Liver (tissue), 9 donors: Measurements from ENCODE around the gene PRTFDC1. TPM values are rescaled to one million over a fixed set of nuclear protein-coding genes. Genes with fewer than 3 reads are reported as not detected.
A peak's percentile ranks its signal among the peaks of the same experiment; 100 is the strongest.
"Not testable (repeated sequence)": the region's sequence is repeated elsewhere in the genome, so short reads cannot be mapped to it uniquely, and the experiment has no call there.

ENCODE experiments used
- DNase-seq: peaks from one replicate; pipeline ENCODE4 v3.0.0-alpha.2; 2017; ENCODE audit warnings: low spot score
- H3K27ac ChIP-seq, 2 donors: one replicate each; pipeline ENCODE4 v1.7.0; 2013; ENCODE audit warnings: inconsistent platforms in 2 of 2, low read length in 2 of 2, control low read depth in 1 of 2, low read depth in 1 of 2, mild to moderate bottlenecking in 1 of 2
- H3K27me3 ChIP-seq, 4 donors: one replicate each; pipeline versions ENCODE4 v1.6.1 to v1.7.0; 2013; ENCODE audit warnings: low read length in 3 of 4, inconsistent platforms in 1 of 4, mild to moderate bottlenecking in 1 of 4, moderate library complexity in 1 of 4; ENCODE audit not compliant: control insufficient read depth in 4 of 4, insufficient read depth in 4 of 4
- H3K36me3 ChIP-seq, 4 donors: one replicate each; pipeline versions ENCODE4 v1.6.1 to v1.7.0; 2013; ENCODE audit warnings: low read length in 3 of 4, mild to moderate bottlenecking in 3 of 4, low read depth in 1 of 4, moderate library complexity in 1 of 4; ENCODE audit not compliant: control insufficient read depth in 4 of 4, insufficient read depth in 3 of 4
- H3K4me1 ChIP-seq, 4 donors: one replicate each; pipeline versions ENCODE4 v1.6.1 to v1.7.0; 2013; ENCODE audit warnings: low read length in 3 of 4, mild to moderate bottlenecking in 3 of 4, moderate library complexity in 1 of 4; ENCODE audit not compliant: control insufficient read depth in 4 of 4, insufficient read depth in 4 of 4
- H3K4me3 ChIP-seq, 3 donors: one replicate each; pipeline versions ENCODE4 v1.6.1 to v1.7.0; 2013; ENCODE audit warnings: low read length in 3 of 3, control low read depth in 1 of 3, low read depth in 1 of 3, mild to moderate bottlenecking in 1 of 3
- H3K9ac ChIP-seq, 2 donors: one replicate each; pipeline ENCODE4 v1.7.0; 2013; ENCODE audit warnings: low read length in 2 of 2, mild to moderate bottlenecking in 2 of 2, moderate library complexity in 2 of 2, control low read depth in 1 of 2, low read depth in 1 of 2
- H3K9me3 ChIP-seq, 4 donors: one replicate each; pipeline versions ENCODE4 v1.6.1 to v1.7.0; 2013; ENCODE audit warnings: low read length in 3 of 4; ENCODE audit not compliant: control insufficient read depth in 4 of 4
- ATF3 ChIP-seq: IDR thresholded peaks from 2 replicates; pipeline ENCODE4 v1.6.1; 2016; ENCODE audit warnings: antibody characterized with exemption
- EGR1 ChIP-seq, 2 donors: IDR thresholded peaks; 2 replicates each; pipeline ENCODE4 v1.6.1; 2016 to 2018; ENCODE audit warnings: antibody characterized with exemption in 2 of 2, low read depth in 2 of 2
- NR2F2 ChIP-seq: IDR thresholded peaks from 2 replicates; pipeline ENCODE4 v1.6.1; 2016; ENCODE audit warnings: antibody characterized with exemption
- RAD21 ChIP-seq, 2 donors: IDR thresholded peaks; 2 replicates each; pipeline ENCODE4 v1.6.1; 2016; ENCODE audit warnings: antibody characterized with exemption in 2 of 2, mild to moderate bottlenecking in 2 of 2
- SP1 ChIP-seq: IDR thresholded peaks from 2 replicates; pipeline ENCODE4 v1.6.1; 2018; ENCODE audit warnings: antibody characterized with exemption, mild to moderate bottlenecking
- YY1 ChIP-seq: IDR thresholded peaks from 2 replicates; pipeline ENCODE4 v1.6.1; 2016; ENCODE audit warnings: antibody characterized with exemption, mild to moderate bottlenecking
- WGBS: extraction: QIAGEN DNeasy Blood & Tissue Kit; methylation state at CpG from one replicate; pipeline ENCODE4 v1.1.7; 2013; 5-methylcytosine and 5-hydroxymethylcytosine counted together
- polyA plus RNA-seq, 2 donors: library from polyadenylated mRNA; stranded (reverse) in 1 of 2; unstranded in 1 of 2; fragments of 200-250 nt in 1 of 2; fragments of >200 nt in 1 of 2; fragmentation: Nextera tagmentation in 1 of 2; extraction: Ambion mirVana in 1 of 2; gene quantifications; one replicate each; pipeline versions ENCODE4 v1.2.1 to v1.2.3, GENCODE V29; 2013 to 2015
- total RNA-seq, 2 donors: library from RNA; depleted of rRNA; stranded (reverse); fragments of >200 nt; gene quantifications; one replicate each; pipeline ENCODE4 v1.2.3, GENCODE V29; 2014
- TF ChIP-seq, protein P1 (sequence below): fragments of 150-350 bp; IDR thresholded peaks from 2 replicates; pipeline ENCODE4 v1.5.1; 2017; ENCODE audit warnings: improper control_type of control experiment, low read depth, low read length; ENCODE audit not compliant: missing input control
- donor health status: healthy.
- donor health status: healthy.
- donor health status: healthy.
- donor health status: healthy.
- donor health status: healthy.

Gene PRTFDC1
- total and polyA plus RNA-seq, 4 donors = 0.93 to 3.1 (median 1.9) TPM

DNA sequence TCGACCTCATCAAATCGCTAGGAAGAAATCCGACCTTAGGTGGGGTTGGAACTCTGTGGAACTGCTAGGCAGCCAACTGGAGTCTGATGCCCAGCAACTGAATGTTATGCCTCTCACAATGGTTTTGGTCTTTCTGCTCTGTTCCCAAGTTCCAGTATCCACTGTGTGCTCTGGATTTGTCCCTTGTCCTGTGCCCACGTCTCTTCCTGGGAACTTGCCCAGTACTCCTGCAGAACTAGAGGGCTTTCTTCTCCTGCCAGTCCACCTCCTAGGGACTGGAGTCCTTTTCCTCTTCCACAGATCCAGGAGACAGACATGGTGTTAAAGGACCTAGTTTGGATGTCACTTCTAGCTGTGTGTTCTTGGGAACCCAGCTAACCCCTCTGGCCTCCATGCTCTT lies 26.6 kb downstream of the PRTFDC1 start (continued):
- TF ChIP-seq, protein P1, sequence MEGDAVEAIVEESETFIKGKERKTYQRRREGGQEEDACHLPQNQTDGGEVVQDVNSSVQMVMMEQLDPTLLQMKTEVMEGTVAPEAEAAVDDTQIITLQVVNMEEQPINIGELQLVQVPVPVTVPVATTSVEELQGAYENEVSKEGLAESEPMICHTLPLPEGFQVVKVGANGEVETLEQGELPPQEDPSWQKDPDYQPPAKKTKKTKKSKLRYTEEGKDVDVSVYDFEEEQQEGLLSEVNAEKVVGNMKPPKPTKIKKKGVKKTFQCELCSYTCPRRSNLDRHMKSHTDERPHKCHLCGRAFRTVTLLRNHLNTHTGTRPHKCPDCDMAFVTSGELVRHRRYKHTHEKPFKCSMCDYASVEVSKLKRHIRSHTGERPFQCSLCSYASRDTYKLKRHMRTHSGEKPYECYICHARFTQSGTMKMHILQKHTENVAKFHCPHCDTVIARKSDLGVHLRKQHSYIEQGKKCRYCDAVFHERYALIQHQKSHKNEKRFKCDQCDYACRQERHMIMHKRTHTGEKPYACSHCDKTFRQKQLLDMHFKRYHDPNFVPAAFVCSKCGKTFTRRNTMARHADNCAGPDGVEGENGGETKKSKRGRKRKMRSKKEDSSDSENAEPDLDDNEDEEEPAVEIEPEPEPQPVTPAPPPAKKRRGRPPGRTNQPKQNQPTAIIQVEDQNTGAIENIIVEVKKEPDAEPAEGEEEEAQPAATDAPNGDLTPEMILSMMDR = no peak
- no peak for TF ChIP-seq ATF3

DNA sequence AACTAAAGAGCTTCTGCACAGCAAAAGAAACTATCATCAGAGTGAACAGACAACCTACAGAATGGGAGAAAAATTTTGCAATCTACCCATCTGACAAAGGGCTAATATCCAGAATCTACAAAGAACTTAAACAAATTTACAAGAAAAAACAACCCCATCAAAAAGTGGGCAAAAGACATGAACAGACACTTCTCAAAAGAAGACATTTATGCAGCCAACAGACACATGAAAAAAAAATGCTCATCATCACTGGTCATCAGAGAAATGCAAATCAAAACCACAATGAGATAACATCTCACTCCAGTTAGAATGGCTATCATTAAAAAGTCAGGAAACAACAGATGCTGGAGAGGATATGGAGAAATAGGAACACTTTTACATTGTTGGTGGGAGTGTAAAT lies 27.9 kb downstream of the PRTFDC1 start:
- H3K27ac ChIP-seq, H3K36me3 ChIP-seq: not testable (repeated sequence)

DNA sequence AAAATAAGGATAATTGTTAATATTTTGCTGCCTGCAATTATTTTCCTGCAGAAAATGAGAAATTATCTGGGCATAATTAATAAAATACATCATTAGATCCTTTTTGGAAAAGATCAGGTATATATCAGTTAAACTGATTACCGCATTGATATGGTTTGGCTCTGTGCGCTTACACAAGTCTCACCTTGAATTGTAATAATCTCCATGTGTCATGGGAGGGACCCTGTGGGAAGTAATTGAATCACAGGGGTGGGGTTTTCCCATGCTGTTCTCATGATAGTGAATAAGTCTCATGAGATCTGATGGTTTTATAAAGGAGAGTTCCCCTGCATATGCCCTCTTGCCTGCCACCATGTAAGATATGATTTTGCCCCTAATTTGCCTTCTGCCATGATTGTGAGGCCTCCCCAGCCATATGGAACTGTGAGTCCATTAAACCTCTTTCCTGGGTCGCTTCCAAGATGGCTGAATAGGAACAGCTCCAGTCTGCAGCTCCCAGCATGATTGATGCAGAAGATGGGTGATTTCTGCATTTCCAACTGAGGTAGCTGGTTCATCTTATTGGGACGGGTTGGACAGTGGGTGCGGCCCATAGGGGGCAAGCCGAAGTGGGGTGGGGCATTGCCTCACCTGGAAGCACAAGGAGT lies 30.1 kb downstream of the PRTFDC1 start:
- H3K9me3 ChIP-seq, H3K27me3 ChIP-seq, H3K9ac ChIP-seq, H3K36me3 ChIP-seq, H3K4me1 ChIP-seq, H3K4me3 ChIP-seq, H3K27ac ChIP-seq, DNase-seq: not testable (repeated sequence)
- WGBS = 97% methylated on average over 6 of the region's 6 CpGs

More for the DNA sequence above, 27.9 kb downstream of the PRTFDC1 start:
- DNase-seq, H3K9ac ChIP-seq, H3K4me1 ChIP-seq, H3K4me3 ChIP-seq, H3K9me3 ChIP-seq, H3K27me3 ChIP-seq: not testable (repeated sequence)

GRCh38 chr10:24920907-24921881 lies 31.2 kb downstream of the PRTFDC1 start:
- peak overlapping the region in 1 of 2 donors; percentile 28 for H3K27ac ChIP-seq
- no peak overlapping the region for H3K4me3 ChIP-seq
- no peaks in the 10 kb centered on the region for H3K9me3 ChIP-seq
- H3K27me3 ChIP-seq = no peaks in the 10 kb centered on the region
- no peaks in the 10 kb centered on the region for H3K4me1 ChIP-seq
- TF ChIP-seq YY1 (no peak), EGR1 (IDR thresholded peaks at IDR 0.05; ENCODE audit: low read depth in 2 of 2) (no peak), SP1 (no peak), ATF3 (no peak), NR2F2 (peak; percentile 27), RAD21 (IDR thresholded peaks at IDR 0.05) (peak in 1 of 2 donors; percentile 13)
- DNase-seq = no peak
- no peaks in the 10 kb centered on the region for H3K36me3 ChIP-seq
- H3K9ac ChIP-seq = no peak overlapping the region
- WGBS = 67% methylated on average over 7 of the region's 7 CpGs

DNA sequence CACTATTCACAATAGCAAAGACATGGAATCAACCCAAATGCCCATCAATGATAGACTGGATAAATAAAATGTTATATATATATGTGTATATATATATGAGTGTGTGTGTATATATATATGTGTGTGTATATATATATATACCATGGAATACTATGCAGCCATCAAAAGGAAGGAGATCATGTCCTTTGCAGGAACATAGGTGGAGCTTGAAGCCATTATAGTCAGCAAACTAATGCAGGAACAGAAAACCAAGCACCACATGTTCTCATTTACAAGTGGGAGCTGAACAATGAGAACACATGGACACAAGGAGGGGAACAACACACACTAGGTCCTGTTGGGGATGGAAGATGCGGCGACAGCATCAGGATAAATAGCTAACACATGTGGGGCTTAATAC lies 32.2 kb downstream of the PRTFDC1 start:
- not testable (repeated sequence) for H3K27me3 ChIP-seq, DNase-seq, H3K36me3 ChIP-seq, H3K9me3 ChIP-seq, H3K4me1 ChIP-seq, H3K4me3 ChIP-seq, H3K27ac ChIP-seq, H3K9ac ChIP-seq
- 98% methylated on average over 2 of the region's 2 CpGs for WGBS

GRCh38 chr10:24919629-24920028 lies 32.8 kb downstream of the PRTFDC1 start:
- DNase-seq, H3K4me3 ChIP-seq, H3K9ac ChIP-seq, H3K36me3 ChIP-seq, H3K4me1 ChIP-seq, H3K27ac ChIP-seq, H3K27me3 ChIP-seq, H3K9me3 ChIP-seq: not testable (repeated sequence)
- 97% methylated on average over 1 of the region's 1 CpG for WGBS
